PC-9 (cell line): ENCODE data around the gene SPATS2. TPM values are rescaled to one million over a fixed set of nuclear protein-coding genes. Genes with fewer than 3 reads are reported as not detected.

Experiments used
- BruUV-seq: library from RNA; stranded (reverse); fragments of 400-500 nt; replicated peaks from 2 replicates; lab custom pipeline; 2021; lab: Mats Ljungman, UMichigan
- CTCF ChIA-PET: fragments of 300-600 bp; sonication (Branson Sonifier 250); formaldehyde crosslinking; loops from one replicate; lab custom pipeline; 2022; ENCODE audit warnings: antibody characterized with exemption; lab: Charles Lee
- POLR2A ChIA-PET: fragments of 300-600 bp; sonication (Branson Sonifier 250); formaldehyde crosslinking; loops from one replicate; lab custom pipeline; 2022; ENCODE audit warnings: antibody characterized with exemption; ENCODE audit not compliant: unreplicated experiment; lab: Charles Lee
- DNase-seq, 2 experiments: peaks; one replicate each; pipeline versions ENCODE4 v3.0.0 to v3.0.0-alpha.2; 2015 to 2022; ENCODE audit warnings: mixed read lengths in 1 of 2
- H2AFZ ChIP-seq: fragments of 200-600 bp; sonication (generic); 2 replicates; pipeline ENCODE4 v1.8.1; 2017; ENCODE audit warnings: antibody characterized with exemption
- H3F3A ChIP-seq: fragments of 200-600 bp; sonication (generic); 2 replicates; pipeline ENCODE4 v1.8.1; 2017; ENCODE audit warnings: antibody characterized with exemption, mild to moderate bottlenecking, low read depth; ENCODE audit not compliant: insufficient read depth
- H3K27ac ChIP-seq: fragments of 200-600 bp; sonication (generic); 2 replicates; pipeline ENCODE4 v1.6.1; 2016; ENCODE audit warnings: mixed run types
- H3K27me3 ChIP-seq: fragments of 200-600 bp; sonication (generic); 2 replicates; pipeline ENCODE4 v1.6.1; 2016; ENCODE audit warnings: low read depth, mixed run types; ENCODE audit not compliant: insufficient read depth
- H3K36me3 ChIP-seq: fragments of 200-600 bp; sonication (generic); 2 replicates; pipeline ENCODE4 v1.6.1; 2016; ENCODE audit warnings: low read depth, mixed run types
- H3K4me1 ChIP-seq: fragments of 200-600 bp; sonication (generic); replicated peaks from 2 replicates; pipeline ENCODE4 v1.6.1; 2016; ENCODE audit warnings: mixed run types; ENCODE audit not compliant: insufficient read depth
- H3K4me2 ChIP-seq: fragments of 200-600 bp; sonication (generic); 2 replicates; pipeline ENCODE4 v1.6.1; 2017; ENCODE audit warnings: mixed run types
- H3K4me3 ChIP-seq: fragments of 200-600 bp; sonication (generic); 2 replicates; pipeline ENCODE4 v1.6.1; 2016; ENCODE audit warnings: mixed run types
- H3K79me2 ChIP-seq: fragments of 200-600 bp; sonication (generic); 2 replicates; pipeline ENCODE4 v1.6.1; 2017; ENCODE audit warnings: low read depth, mixed run types
- H3K9me2 ChIP-seq: fragments of 200-600 bp; sonication (generic); 2 replicates; pipeline ENCODE4 v1.8.1; 2017; ENCODE audit warnings: mild to moderate bottlenecking; ENCODE audit not compliant: insufficient read depth
- H3K9me3 ChIP-seq: fragments of 200-600 bp; sonication (generic); 2 replicates; pipeline ENCODE4 v1.8.1; 2016; ENCODE audit warnings: low read depth; ENCODE audit not compliant: insufficient read depth
- H4K20me1 ChIP-seq: fragments of 200-600 bp; sonication (generic); 2 replicates; pipeline ENCODE4 v1.8.1; 2017; ENCODE audit not compliant: insufficient read depth
- EZH2 ChIP-seq: fragments of 200-600 bp; sonication (generic); IDR thresholded peaks from 2 replicates; pipeline ENCODE4 v1.8.0; 2017; ENCODE audit warnings: antibody characterized with exemption, low read depth
- intact Hi-C: fragments of 100-400 bp; cut with micrococcal nuclease; formaldehyde crosslinking; loops from one replicate; pipeline ENCODE4 v1.10.0; 2022; ENCODE audit not compliant: unreplicated experiment
- total RNA-seq: library from RNA; stranded (reverse); gene quantifications from 2 replicates; pipeline ENCODE4 v1.2.3, GENCODE V29; 2021
- TF ChIP-seq, protein P1 (sequence below): fragments of 200-600 bp; sonication (generic); conservative IDR thresholded peaks from 2 replicates; pipeline ENCODE4 v1.6.1; 2017; ENCODE audit warnings: mixed run types, antibody characterized with exemption, mild to moderate bottlenecking, moderate library complexity

SPATS2 gene
- total RNA-seq, 1 experiment from 2014 or later = 65.1 TPM

DNA sequence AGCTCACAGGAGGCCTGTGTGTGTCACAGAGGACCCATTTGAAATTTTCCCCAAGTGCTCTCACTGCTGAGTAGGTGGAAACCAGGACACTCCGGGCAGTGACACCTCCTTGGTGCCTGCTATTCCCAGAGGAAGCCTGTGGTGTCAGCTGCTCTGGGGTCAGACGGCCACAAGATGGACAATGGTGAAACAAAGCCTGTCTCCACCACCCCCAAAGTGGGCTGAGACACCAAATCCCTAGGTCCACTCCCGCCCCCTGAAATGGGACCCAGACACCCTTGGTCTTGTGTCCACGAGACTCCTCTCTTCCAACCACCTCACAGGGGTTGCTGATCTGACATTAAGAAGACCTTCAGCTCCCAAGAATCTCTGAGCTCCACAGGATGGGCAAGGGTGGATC is 178.6 kb downstream of the SPATS2 start:
- H3K4me2 ChIP-seq = no peak overlapping the region
- no peak overlapping the region for H3K4me3 ChIP-seq
- TF ChIP-seq, protein P1, sequence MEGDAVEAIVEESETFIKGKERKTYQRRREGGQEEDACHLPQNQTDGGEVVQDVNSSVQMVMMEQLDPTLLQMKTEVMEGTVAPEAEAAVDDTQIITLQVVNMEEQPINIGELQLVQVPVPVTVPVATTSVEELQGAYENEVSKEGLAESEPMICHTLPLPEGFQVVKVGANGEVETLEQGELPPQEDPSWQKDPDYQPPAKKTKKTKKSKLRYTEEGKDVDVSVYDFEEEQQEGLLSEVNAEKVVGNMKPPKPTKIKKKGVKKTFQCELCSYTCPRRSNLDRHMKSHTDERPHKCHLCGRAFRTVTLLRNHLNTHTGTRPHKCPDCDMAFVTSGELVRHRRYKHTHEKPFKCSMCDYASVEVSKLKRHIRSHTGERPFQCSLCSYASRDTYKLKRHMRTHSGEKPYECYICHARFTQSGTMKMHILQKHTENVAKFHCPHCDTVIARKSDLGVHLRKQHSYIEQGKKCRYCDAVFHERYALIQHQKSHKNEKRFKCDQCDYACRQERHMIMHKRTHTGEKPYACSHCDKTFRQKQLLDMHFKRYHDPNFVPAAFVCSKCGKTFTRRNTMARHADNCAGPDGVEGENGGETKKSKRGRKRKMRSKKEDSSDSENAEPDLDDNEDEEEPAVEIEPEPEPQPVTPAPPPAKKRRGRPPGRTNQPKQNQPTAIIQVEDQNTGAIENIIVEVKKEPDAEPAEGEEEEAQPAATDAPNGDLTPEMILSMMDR = no peak
- TF ChIP-seq EZH2 = no peak
- H3K9me2 ChIP-seq = no peaks in the 10 kb centered on the region
- no peaks in the 10 kb centered on the region; the same call in 1 of the 2 replicates for H3K4me1 ChIP-seq
- H4K20me1 ChIP-seq = no peaks in the 10 kb centered on the region
- H3K36me3 ChIP-seq = no peaks in the 10 kb centered on the region
- CTCF ChIA-PET = no interaction called here
- H3K79me2 ChIP-seq = no peaks in the 10 kb centered on the region
- no peak for DNase-seq
- intact Hi-C loops = no loop called here
- no peak overlapping the region for H3K27ac ChIP-seq
- POLR2A ChIA-PET = no interaction called here
- H3K27me3 ChIP-seq = no peaks in the 10 kb centered on the region; the same call in 1 of the 2 replicates
- no peaks in the 10 kb centered on the region for H3F3A ChIP-seq
- BruUV-seq = no TSS peak
- H2AFZ ChIP-seq = no peak overlapping the region
- no peaks in the 10 kb centered on the region for H3K9me3 ChIP-seq

DNA sequence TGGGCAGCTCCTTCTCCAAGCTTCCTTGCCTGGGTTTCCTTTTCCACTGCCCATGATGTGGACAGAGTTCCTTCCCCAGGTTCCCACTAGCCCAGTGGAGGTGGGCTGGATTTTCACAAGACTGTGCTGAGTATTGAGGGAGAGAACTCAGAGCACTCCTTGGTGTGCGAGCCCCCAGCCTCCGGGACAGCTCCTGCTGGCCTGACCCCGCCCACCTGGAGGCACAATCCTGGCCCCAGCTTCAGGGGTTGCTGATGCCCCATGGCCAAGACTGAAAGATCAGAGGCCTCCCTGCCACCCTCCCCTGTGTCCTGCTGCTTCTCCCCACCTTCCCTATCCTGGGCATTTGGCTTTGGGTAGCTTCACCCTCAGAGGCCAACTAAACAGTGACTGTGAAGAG is 179.2 kb downstream of the SPATS2 start:
- no peak for TF ChIP-seq EZH2
- TF ChIP-seq, protein P1 = no peak
- Histone ChIP-seq H3K4me1 (no peaks in the 10 kb centered on the region), H2AFZ (no peak overlapping the region), H3K4me2 (no peak overlapping the region), H3F3A (no peaks in the 10 kb centered on the region), H3K9me3 (no peaks in the 10 kb centered on the region), H3K27ac (no peak overlapping the region), H3K27me3 (no peaks in the 10 kb centered on the region; the same call in 1 of the 2 replicates), H4K20me1 (no peaks in the 10 kb centered on the region), H3K36me3 (no peaks in the 10 kb centered on the region), H3K4me3 (no peak overlapping the region), H3K79me2 (no peaks in the 10 kb centered on the region), H3K9me2 (no peaks in the 10 kb centered on the region)
- DNase-seq = no peak
- BruUV-seq = no TSS peak
- CTCF ChIA-PET = no interaction called here
- intact Hi-C loops = no loop called here
- POLR2A ChIA-PET = no interaction called here

DNA sequence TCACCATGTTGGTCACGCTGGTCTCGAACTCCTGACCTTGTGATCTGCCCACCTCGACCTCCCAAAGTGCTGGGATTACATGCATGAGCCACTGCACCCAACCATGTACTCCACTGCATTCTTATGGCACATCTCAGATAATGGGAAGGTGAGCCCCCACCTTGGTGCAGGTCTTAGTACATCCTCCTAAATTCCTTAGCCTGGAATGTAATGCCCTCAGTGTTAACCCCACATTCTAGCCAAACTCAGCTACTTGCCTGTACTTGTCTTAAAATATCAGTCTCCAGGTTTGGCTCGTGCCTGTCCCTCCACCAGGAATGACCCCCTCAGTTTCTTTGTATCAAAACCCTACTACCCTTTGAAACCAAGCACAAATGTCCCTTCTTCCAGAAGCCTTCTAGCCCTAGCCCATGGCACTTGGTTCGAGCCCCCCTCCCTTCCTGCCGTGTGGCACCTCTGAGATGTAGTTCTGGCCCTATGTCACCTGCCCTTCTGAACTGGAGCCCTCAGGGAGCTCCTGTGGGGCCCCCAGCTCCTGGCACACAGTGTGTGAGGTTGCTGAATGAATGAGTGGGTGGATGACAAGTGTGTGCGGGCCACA is 179.9 kb downstream of the SPATS2 start:
- H3K4me1 ChIP-seq = no peaks in the 10 kb centered on the region
- H3K79me2 ChIP-seq = no peaks in the 10 kb centered on the region
- ChIA-PET CTCF (no interaction called here), POLR2A (no interaction called here)
- H3K27ac ChIP-seq = no peak overlapping the region
- no TSS peak for BruUV-seq
- TF ChIP-seq, protein P1 = no peak
- TF ChIP-seq EZH2 = no peak
- intact Hi-C loops = no loop called here
- H3K9me2 ChIP-seq = no peaks in the 10 kb centered on the region
- H2AFZ ChIP-seq = no peak overlapping the region
- no peaks in the 10 kb centered on the region for H4K20me1 ChIP-seq
- peaks cover under 1% of the 10 kb centered on the region for H3K27me3 ChIP-seq
- no peaks in the 10 kb centered on the region for H3F3A ChIP-seq
- no peak for DNase-seq
- no peak overlapping the region for H3K4me2 ChIP-seq
- H3K36me3 ChIP-seq = no peaks in the 10 kb centered on the region
- no peaks in the 10 kb centered on the region for H3K9me3 ChIP-seq
- no peak overlapping the region for H3K4me3 ChIP-seq
